Measurements from ENCODE around the gene MARK1. TPM values are rescaled to one million over a fixed set of nuclear protein-coding genes. Genes with fewer than 3 reads are reported as not detected.

The MARK1 gene
- total RNA-seq, 1 donor: 0.72 TPM

GRCh38 chr1:220575718-220576497 lies 48.0 kb downstream of the MARK1 start:
- no peaks in the 10 kb centered on the region for H3K9me3 ChIP-seq (ENCODE audit: low read depth, low read length)
- H3K79me2 ChIP-seq (ENCODE audit: insufficient read depth, low read length): no peaks in the 10 kb centered on the region

GRCh38 chr1:220577926-220578325 lies 50.0 kb downstream of the MARK1 start:
- no peaks in the 10 kb centered on the region for H3K79me2 ChIP-seq (ENCODE audit: insufficient read depth, low read length)
- no peak overlapping the region for H3K4me3 ChIP-seq (ENCODE audit: insufficient read depth, low read length)
- no peaks in the 10 kb centered on the region for H3K36me3 ChIP-seq (ENCODE audit: insufficient read depth, low read length)
- no peaks in the 10 kb centered on the region for H3K9me3 ChIP-seq (ENCODE audit: low read depth, low read length)
- no peaks in the 10 kb centered on the region for H4K20me1 ChIP-seq (ENCODE audit: insufficient read depth, low read length)
- DNase-seq (ENCODE audit: insufficient read length, low spot score, missing footprints): no peak
- no peaks in the 10 kb centered on the region for H3K4me1 ChIP-seq (ENCODE audit: insufficient read depth, low read length)
- no peaks in the 10 kb centered on the region for H3K27me3 ChIP-seq (ENCODE audit: insufficient read depth, low read length)
- no peak for TF ChIP-seq CTCF (IDR thresholded peaks at IDR 0.05; ENCODE audit: extremely low read depth, low read depth, low read length)
- no peak overlapping the region for H3K27ac ChIP-seq (ENCODE audit: low read depth, low read length)
- no peak overlapping the region for H3K4me2 ChIP-seq (ENCODE audit: insufficient read depth, low read length)
- no peak overlapping the region for H2AFZ ChIP-seq (ENCODE audit: low read length)

More at GRCh38 chr1:220575718-220576497, 48.0 kb downstream of the MARK1 start:
- Histone ChIP-seq H3K27ac (ENCODE audit: low read depth, low read length) (no peak overlapping the region), H3K4me1 (ENCODE audit: insufficient read depth, low read length) (no peaks in the 10 kb centered on the region), H2AFZ (ENCODE audit: low read length) (no peak overlapping the region), H3K27me3 (ENCODE audit: insufficient read depth, low read length) (no peaks in the 10 kb centered on the region), H3K4me2 (ENCODE audit: insufficient read depth, low read length) (no peak overlapping the region), H3K36me3 (ENCODE audit: insufficient read depth, low read length) (no peaks in the 10 kb centered on the region), H4K20me1 (ENCODE audit: insufficient read depth, low read length) (no peaks in the 10 kb centered on the region), H3K4me3 (ENCODE audit: insufficient read depth, low read length) (no peak overlapping the region)
- DNase-seq (ENCODE audit: insufficient read length, low spot score, missing footprints): no peak
- TF ChIP-seq CTCF (IDR thresholded peaks at IDR 0.05; ENCODE audit: extremely low read depth, low read depth, low read length): no peak

- no peak overlapping the region for H3K4me3 ChIP-seq (ENCODE audit: insufficient read depth, low read length)
- H3K9me3 ChIP-seq (ENCODE audit: low read depth, low read length): no peaks in the 10 kb centered on the region
- no peaks in the 10 kb centered on the region for H3K36me3 ChIP-seq (ENCODE audit: insufficient read depth, low read length)
- no peaks in the 10 kb centered on the region for H3K79me2 ChIP-seq (ENCODE audit: insufficient read depth, low read length)
- no peak overlapping the region for H2AFZ ChIP-seq (ENCODE audit: low read length)
- no peaks in the 10 kb centered on the region for H3K4me1 ChIP-seq (ENCODE audit: insufficient read depth, low read length)
- no peaks in the 10 kb centered on the region for H3K27me3 ChIP-seq (ENCODE audit: insufficient read depth, low read length)
- no peak overlapping the region for H3K27ac ChIP-seq (ENCODE audit: low read depth, low read length)
- H4K20me1 ChIP-seq (ENCODE audit: insufficient read depth, low read length): no peaks in the 10 kb centered on the region
- no peak for TF ChIP-seq CTCF (IDR thresholded peaks at IDR 0.05; ENCODE audit: extremely low read depth, low read depth, low read length)
- no peak overlapping the region for H3K4me2 ChIP-seq (ENCODE audit: insufficient read depth, low read length)
- no peak for DNase-seq (ENCODE audit: insufficient read length, low spot score, missing footprints)
Observed at GRCh38 chr1:220579317-220579716, 51.4 kb downstream of the MARK1 start.

- TF ChIP-seq CTCF (IDR thresholded peaks at IDR 0.05; ENCODE audit: extremely low read depth, low read depth, low read length): no peak
- Histone ChIP-seq H4K20me1 (ENCODE audit: insufficient read depth, low read length) (no peaks in the 10 kb centered on the region), H2AFZ (ENCODE audit: low read length) (no peak overlapping the region), H3K27me3 (ENCODE audit: insufficient read depth, low read length) (no peaks in the 10 kb centered on the region), H3K4me3 (ENCODE audit: insufficient read depth, low read length) (no peak overlapping the region), H3K4me2 (ENCODE audit: insufficient read depth, low read length) (no peak overlapping the region), H3K9me3 (ENCODE audit: low read depth, low read length) (no peaks in the 10 kb centered on the region), H3K4me1 (ENCODE audit: insufficient read depth, low read length) (no peaks in the 10 kb centered on the region), H3K79me2 (ENCODE audit: insufficient read depth, low read length) (no peaks in the 10 kb centered on the region), H3K27ac (ENCODE audit: low read depth, low read length) (no peak overlapping the region), H3K36me3 (ENCODE audit: insufficient read depth, low read length) (no peaks in the 10 kb centered on the region)
- no peak for DNase-seq (ENCODE audit: insufficient read length, low spot score, missing footprints)
Observed at GRCh38 chr1:220592714-220593113, 64.8 kb downstream of the MARK1 start.

Data from osteoblast (primary cell).